Measurements from ENCODE around the gene STPG2. TPM values are rescaled to one million over a fixed set of nuclear protein-coding genes. Genes with fewer than 3 reads are reported as not detected.

STPG2 gene
- total RNA-seq, 1 experiment from 2014 or later = 0.20 TPM

- Histone ChIP-seq H3K79me2 (ENCODE audit: insufficient read depth, low read length) (no peaks in the 10 kb centered on the region), H2BK5ac (ENCODE audit: insufficient read length, low read length) (no peak overlapping the region), H3K79me1 (ENCODE audit: insufficient read depth, low read depth, low read length, poor library complexity, severe bottlenecking) (no peaks in the 10 kb centered on the region), H3K27ac (ENCODE audit: insufficient read length, low read depth, low read length) (no peak overlapping the region), H2BK20ac (ENCODE audit: low read depth, low read length, poor library complexity, severe bottlenecking) (no peak overlapping the region), H3K27me3 (ENCODE audit: insufficient read depth, low read length) (no peaks in the 10 kb centered on the region), H2AFZ (ENCODE audit: low read length) (no peak overlapping the region), H3K56ac (ENCODE audit: insufficient read length, low read depth, low read length) (no peak overlapping the region), H3K4me1 (ENCODE audit: insufficient read depth, low read length) (no peaks in the 10 kb centered on the region), H3K23ac (ENCODE audit: insufficient read length, low read depth, low read length) (no peak overlapping the region), H2BK12ac (ENCODE audit: insufficient read length, low read depth, low read length) (no peak overlapping the region), H3K18ac (ENCODE audit: insufficient read length, low read depth, low read length) (no peak overlapping the region), H2BK120ac (ENCODE audit: low read depth, low read length, poor library complexity, severe bottlenecking) (no peak overlapping the region), H3K9ac (ENCODE audit: extremely low read depth, insufficient read length, low read length) (no peak overlapping the region), H2AK5ac (ENCODE audit: insufficient read length, low read length) (no peak overlapping the region), H3K4me2 (ENCODE audit: insufficient read depth, insufficient read length, low read length) (no peak overlapping the region), H4K8ac (replicated peaks; ENCODE audit: insufficient read length, low read depth, low read length) (no peak overlapping the region), H2BK15ac (ENCODE audit: low read depth, low read length) (no peak overlapping the region), H4K20me1 (ENCODE audit: control insufficient read depth, insufficient read depth, insufficient read length) (no peaks in the 10 kb centered on the region), H3K9me3 (ENCODE audit: control insufficient read depth, low read depth, low read length) (no peaks in the 10 kb centered on the region), H3K14ac (ENCODE audit: insufficient read depth, low read length) (no peak overlapping the region), H3K4ac (ENCODE audit: low read depth, low read length) (no peak overlapping the region), H4K91ac (ENCODE audit: insufficient read length, low read depth, low read length) (no peak overlapping the region), H4K5ac (ENCODE audit: insufficient read length, low read depth, low read length) (no peak overlapping the region), H3T11ph (ENCODE audit: low read length) (no peak overlapping the region), H3K23me2 (ENCODE audit: insufficient read length, low read depth, low read length, poor library complexity, severe bottlenecking) (no peaks in the 10 kb centered on the region)
- no peaks in the 10 kb centered on the region for H3K27me3 Mint-ChIP-seq (ENCODE audit: low read depth)
- H3K9me3 Mint-ChIP-seq = peaks cover 0 to 2% of the 10 kb centered on the region in 2 experiments; a peak in 2 of 5 replicates
- no peak overlapping the region for H3K27ac Mint-ChIP-seq
- H3K4me1 Mint-ChIP-seq = peaks cover 3 to 4% of the 10 kb centered on the region in 2 experiments
- TF ChIP-seq CTCF (conservative IDR thresholded peaks at IDR 0.05) = no peak
- no peak for DNase-seq
- H3K4me3 Mint-ChIP-seq = no peak overlapping the region
- H3K36me3 Mint-ChIP-seq (ENCODE audit: insufficient read depth in 1 of 3, low read depth in 3 of 3) = peaks cover 2 to 16% (median 3%) of the 10 kb centered on the region in 3 experiments; a peak in 4 of 7 replicates
- WGBS (ENCODE audit: extremely low coverage, insufficient read length, low lambda C conversion rate) = no CpG with 5 or more reads among the region's 2 CpGs
Measured at GRCh38 chr4:97879942-97880341, 263.3 kb downstream of the STPG2 start.

All from H9 (cell line).